ENCODE data around the gene IDH2. TPM values are rescaled to one million over a fixed set of nuclear protein-coding genes. Genes with fewer than 3 reads are reported as not detected.

Gene IDH2
- total and polyA plus RNA-seq, 2 of the 13 experiments (the other 11 are each of a cell fraction or from before 2014, with no cell fraction given) = 121 to 145 TPM

DNA sequence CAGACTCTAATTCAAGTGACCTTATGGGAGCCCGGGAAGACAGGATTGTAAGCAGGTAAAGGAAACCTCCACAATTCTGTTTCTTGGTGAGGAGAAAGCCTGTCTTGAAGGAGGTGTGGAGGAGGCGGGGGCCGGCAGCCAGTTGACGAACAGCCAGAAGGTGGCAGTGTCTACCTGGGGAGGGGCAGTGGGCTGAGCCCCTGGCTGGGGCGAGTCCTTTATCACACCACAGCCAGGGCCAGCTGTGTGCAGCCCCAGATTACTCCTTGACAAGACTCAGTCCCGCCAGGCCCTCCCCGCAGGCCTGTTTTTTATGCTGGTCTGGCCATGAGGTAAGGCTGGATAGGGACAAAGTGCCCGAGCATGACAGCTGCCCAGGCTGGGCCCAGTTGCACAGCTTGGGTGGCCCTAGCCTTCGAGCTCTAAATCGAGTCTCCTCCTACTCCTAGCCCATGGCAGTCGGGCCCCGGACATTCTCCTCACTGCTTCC is 40.9 kb upstream of the IDH2 start (continued):
- TF ChIP-seq, protein P1, sequence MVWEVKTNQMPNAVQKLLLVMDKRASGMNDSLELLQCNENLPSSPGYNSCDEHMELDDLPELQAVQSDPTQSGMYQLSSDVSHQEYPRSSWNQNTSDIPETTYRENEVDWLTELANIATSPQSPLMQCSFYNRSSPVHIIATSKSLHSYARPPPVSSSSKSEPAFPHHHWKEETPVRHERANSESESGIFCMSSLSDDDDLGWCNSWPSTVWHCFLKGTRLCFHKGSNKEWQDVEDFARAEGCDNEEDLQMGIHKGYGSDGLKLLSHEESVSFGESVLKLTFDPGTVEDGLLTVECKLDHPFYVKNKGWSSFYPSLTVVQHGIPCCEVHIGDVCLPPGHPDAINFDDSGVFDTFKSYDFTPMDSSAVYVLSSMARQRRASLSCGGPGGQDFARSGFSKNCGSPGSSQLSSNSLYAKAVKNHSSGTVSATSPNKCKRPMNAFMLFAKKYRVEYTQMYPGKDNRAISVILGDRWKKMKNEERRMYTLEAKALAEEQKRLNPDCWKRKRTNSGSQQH (CRISPR knock-in tag; IDR thresholded peaks at IDR 0.05; ENCODE audit: low read depth) = no peak
- no peak for TF ChIP-seq ZNF790 (CRISPR knock-in tag; IDR thresholded peaks at IDR 0.05; ENCODE audit: borderline replicate concordance)
- TF ChIP-seq, protein P2, sequence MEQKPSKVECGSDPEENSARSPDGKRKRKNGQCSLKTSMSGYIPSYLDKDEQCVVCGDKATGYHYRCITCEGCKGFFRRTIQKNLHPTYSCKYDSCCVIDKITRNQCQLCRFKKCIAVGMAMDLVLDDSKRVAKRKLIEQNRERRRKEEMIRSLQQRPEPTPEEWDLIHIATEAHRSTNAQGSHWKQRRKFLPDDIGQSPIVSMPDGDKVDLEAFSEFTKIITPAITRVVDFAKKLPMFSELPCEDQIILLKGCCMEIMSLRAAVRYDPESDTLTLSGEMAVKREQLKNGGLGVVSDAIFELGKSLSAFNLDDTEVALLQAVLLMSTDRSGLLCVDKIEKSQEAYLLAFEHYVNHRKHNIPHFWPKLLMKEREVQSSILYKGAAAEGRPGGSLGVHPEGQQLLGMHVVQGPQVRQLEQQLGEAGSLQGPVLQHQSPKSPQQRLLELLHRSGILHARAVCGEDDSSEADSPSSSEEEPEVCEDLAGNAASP (CRISPR knock-in tag; IDR thresholded peaks at IDR 0.05; ENCODE audit: borderline replicate concordance) = peak; percentile 17; the same call in 1 of the 2 replicates
- TF ChIP-seq, protein P3, sequence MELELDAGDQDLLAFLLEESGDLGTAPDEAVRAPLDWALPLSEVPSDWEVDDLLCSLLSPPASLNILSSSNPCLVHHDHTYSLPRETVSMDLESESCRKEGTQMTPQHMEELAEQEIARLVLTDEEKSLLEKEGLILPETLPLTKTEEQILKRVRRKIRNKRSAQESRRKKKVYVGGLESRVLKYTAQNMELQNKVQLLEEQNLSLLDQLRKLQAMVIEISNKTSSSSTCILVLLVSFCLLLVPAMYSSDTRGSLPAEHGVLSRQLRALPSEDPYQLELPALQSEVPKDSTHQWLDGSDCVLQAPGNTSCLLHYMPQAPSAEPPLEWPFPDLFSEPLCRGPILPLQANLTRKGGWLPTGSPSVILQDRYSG (CRISPR knock-in tag; IDR thresholded peaks at IDR 0.05) = no peak

DNA sequence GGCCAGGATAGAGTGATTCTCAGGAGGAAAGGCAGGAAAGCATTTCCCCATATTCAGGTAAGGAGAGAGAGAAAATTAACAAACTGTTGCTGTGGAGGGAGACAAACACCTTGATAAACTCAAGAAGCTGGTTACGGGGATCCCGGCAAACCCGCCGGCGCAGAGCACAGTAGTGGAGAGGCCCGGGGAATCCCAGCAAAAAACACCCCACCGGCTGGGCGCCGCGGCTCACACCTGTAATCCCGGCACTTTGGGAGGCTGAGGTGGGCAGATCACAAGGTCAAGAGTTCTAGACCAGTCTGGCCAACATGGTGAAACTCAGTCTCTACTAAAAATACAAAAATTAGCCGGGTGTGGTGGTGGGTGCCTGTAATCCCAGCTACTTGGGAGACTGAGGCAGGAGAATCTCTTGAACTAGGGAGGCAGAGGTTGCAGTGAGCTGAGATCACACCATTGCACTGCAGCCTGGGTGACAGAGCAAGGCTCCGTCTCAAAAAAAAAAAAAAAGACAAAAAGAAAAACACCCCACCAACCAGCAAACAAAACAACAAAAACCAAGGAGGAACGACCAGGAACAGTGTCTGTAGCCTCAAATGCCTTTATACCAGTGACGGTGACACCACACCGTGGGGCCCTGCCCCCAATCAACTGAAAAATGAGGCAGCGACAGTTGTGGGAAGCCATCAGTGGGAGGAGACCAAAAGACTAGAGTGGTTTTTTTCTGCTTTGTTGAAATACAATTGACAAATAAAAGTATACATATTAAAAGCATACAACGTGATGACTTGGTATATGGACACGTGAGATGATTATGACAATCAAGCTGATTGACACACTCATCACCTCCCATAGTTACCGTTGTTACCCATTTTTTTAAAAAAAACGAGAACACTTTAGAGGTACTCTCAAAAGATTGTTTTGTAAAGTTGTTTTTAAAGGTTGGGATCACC is 40.2 kb upstream of the IDH2 start:
- H2AFZ ChIP-seq (ENCODE audit: low read length) = no peak overlapping the region
- no peak for TF ChIP-seq CCAR2 (optimal IDR thresholded peaks at IDR 0.05; ENCODE audit: low read depth, low read length)
- TF ChIP-seq NR2F6 (IDR thresholded peaks at IDR 0.05) = no peak
- TF ChIP-seq NR2F6 (CRISPR knock-in tag; IDR thresholded peaks at IDR 0.05) = no peak
- TF ChIP-seq ISX (CRISPR knock-in tag; conservative IDR thresholded peaks at IDR 0.05) = no peak
- TF ChIP-seq, protein P4, sequence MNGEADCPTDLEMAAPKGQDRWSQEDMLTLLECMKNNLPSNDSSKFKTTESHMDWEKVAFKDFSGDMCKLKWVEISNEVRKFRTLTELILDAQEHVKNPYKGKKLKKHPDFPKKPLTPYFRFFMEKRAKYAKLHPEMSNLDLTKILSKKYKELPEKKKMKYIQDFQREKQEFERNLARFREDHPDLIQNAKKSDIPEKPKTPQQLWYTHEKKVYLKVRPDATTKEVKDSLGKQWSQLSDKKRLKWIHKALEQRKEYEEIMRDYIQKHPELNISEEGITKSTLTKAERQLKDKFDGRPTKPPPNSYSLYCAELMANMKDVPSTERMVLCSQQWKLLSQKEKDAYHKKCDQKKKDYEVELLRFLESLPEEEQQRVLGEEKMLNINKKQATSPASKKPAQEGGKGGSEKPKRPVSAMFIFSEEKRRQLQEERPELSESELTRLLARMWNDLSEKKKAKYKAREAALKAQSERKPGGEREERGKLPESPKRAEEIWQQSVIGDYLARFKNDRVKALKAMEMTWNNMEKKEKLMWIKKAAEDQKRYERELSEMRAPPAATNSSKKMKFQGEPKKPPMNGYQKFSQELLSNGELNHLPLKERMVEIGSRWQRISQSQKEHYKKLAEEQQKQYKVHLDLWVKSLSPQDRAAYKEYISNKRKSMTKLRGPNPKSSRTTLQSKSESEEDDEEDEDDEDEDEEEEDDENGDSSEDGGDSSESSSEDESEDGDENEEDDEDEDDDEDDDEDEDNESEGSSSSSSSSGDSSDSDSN (CRISPR knock-in tag; IDR thresholded peaks at IDR 0.05) = no peak
- TF ChIP-seq, protein P5, sequence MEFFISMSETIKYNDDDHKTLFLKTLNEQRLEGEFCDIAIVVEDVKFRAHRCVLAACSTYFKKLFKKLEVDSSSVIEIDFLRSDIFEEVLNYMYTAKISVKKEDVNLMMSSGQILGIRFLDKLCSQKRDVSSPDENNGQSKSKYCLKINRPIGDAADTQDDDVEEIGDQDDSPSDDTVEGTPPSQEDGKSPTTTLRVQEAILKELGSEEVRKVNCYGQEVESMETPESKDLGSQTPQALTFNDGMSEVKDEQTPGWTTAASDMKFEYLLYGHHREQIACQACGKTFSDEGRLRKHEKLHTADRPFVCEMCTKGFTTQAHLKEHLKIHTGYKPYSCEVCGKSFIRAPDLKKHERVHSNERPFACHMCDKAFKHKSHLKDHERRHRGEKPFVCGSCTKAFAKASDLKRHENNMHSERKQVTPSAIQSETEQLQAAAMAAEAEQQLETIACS (CRISPR knock-in tag; IDR thresholded peaks at IDR 0.05) = no peak
- TF ChIP-seq DPF2 (CRISPR knock-in tag; IDR thresholded peaks at IDR 0.05; ENCODE audit: borderline replicate concordance, low read depth) = no peak
- no peak for TF ChIP-seq NCOA2 (CRISPR knock-in tag; IDR thresholded peaks at IDR 0.05)
- no peak for TF ChIP-seq NFKBIZ (CRISPR knock-in tag; IDR thresholded peaks at IDR 0.05)
- no peak for TF ChIP-seq ARID2 (CRISPR knock-in tag; IDR thresholded peaks at IDR 0.05; ENCODE audit: borderline replicate concordance)

More for the DNA sequence above, 40.2 kb upstream of the IDH2 start:
- ChIA-PET CTCF (ENCODE audit: low intra/inter-chr PET ratio, low total read pairs) (interaction anchor here (1.5 to 3.0 kb wide), 2 partner anchors 13 to 78 kb away, joined by 3 to 41 read pairs; no protein-coding TSS in a partner anchor), POLR2A (interaction anchor here (1.0 to 1.8 kb wide), 2 partner anchors 49 to 91 kb away, joined by 3 to 9 read pairs; partner anchors contain the start of genes CIB1 and GDPGP1)
- Histone ChIP-seq H3K4me2 (ENCODE audit: low read depth, low read length) (0 out of 2 replicates have a peak overlapping the region, but pooled peaks have one; percentile 95), H3K27me3 (ENCODE audit: control insufficient read depth in 1 of 2, insufficient read depth in 2 of 2, low read length in 2 of 2) (peaks cover 2 to 20% of the 10 kb centered on the region in 2 experiments; a peak in 4 of 5 replicates), H3K9ac (ENCODE audit: insufficient read depth, low read depth, low read length) (no peak overlapping the region), H3K79me2 (ENCODE audit: insufficient read depth, low read length) (no peaks in the 10 kb centered on the region), H3K4me3 (replicated peaks in 1 of 3; ENCODE audit: insufficient read depth in 1 of 3, low read depth in 2 of 3, low read length in 3 of 3) (no peak overlapping the region), H4K20me1 (ENCODE audit: insufficient read depth, low read length) (no peaks in the 10 kb centered on the region), H3K27ac (ENCODE audit: extremely low read length, insufficient read depth, low read length) (no peak overlapping the region), H3K9me3 (ENCODE audit: low read length) (no peaks in the 10 kb centered on the region), H3K4me1 (ENCODE audit: insufficient read depth, low read length) (peaks cover 44% of the 10 kb centered on the region), H3K36me3 (replicated peaks in 1 of 2; ENCODE audit: control insufficient read depth in 1 of 2, insufficient read depth in 2 of 2, low read length in 2 of 2) (no peaks in the 10 kb centered on the region)
- BruUV-seq (replicated peaks) = no TSS peak
- WGBS (ENCODE audit: low lambda C conversion rate) = 42% methylated on average over 19 of the region's 21 CpGs
- no peak for FAIRE-seq
- no peak for ATAC-seq
- DNase-seq (ENCODE audit: low spot score) = no peak
- in situ Hi-C loops (cut with HindIII; ENCODE audit: extremely low pct_ligation_motif_present, low pct_unique_long_range_greater_than_20kb) (no loop called here), intact Hi-C loops (cut with micrococcal nuclease; ENCODE audit: unreplicated experiment) (loop anchor here (1.0 kb wide), 2 partner anchors 77 to 144 kb away; no protein-coding TSS in a partner anchor)
